HG02970 (cell line): ENCODE results near the gene HEPN1.

ENCODE experiments used
- ATAC-seq: cut with Tn5 transposase; IDR thresholded peaks from one replicate; pipeline ENCODE4 v1.9.1; 2021; ENCODE audit warnings: mild to moderate bottlenecking, moderate library complexity, moderate number of reproducible peaks; ENCODE audit not compliant: unreplicated experiment, low FRiP score

HEPN1 gene

DNA sequence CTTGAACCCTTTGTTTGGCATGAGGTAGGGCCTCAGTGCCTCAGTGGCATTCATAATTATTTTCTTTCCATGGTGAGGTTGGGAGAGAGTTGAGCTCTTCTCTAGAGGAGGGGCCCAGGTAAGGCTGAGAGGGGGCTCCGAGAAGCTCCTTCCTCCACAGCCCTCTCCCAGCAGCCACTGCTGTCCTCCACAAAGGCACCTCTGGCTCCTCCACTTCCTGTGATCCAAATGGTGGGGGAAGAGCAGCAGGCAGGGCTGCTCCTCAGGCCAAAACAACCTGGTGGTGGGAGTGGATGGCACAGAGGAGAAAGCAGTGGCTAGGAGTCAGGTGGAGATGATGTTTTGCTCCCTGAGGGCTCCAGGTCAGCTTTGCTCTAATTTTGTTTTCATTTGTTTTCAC, 34.7 kb upstream of the HEPN1 start:
- no peak for ATAC-seq

DNA sequence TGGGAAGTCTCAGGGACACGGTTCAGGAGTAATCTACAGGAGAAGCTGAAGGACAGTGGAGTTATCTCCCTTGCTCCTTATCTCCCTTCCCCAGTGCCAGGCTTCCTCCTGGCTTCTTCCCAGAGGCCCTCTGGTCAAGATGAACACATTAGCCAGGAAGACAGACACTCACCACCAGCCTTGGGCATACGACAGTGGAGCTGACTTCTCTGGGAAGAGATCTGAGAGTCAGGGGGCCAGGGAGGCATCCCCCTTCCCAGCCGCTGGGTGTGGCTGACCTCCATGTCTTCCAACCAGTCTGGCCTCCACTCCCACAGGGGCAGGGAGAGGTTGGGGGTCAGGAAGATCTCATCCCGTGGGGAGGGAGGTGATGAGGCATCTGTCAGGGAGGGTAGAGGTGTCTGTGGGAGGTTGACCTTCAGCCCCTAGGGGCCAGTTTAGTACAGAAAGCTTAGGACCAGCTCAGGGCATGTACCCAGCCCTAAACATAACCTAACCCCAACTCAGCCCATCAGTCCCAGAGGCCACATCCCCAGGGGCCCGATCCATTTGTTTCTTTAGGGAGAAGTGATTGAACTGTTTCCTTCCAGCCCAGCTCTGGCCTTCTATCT, 34.1 kb upstream of the HEPN1 start:
- no peak for ATAC-seq

DNA sequence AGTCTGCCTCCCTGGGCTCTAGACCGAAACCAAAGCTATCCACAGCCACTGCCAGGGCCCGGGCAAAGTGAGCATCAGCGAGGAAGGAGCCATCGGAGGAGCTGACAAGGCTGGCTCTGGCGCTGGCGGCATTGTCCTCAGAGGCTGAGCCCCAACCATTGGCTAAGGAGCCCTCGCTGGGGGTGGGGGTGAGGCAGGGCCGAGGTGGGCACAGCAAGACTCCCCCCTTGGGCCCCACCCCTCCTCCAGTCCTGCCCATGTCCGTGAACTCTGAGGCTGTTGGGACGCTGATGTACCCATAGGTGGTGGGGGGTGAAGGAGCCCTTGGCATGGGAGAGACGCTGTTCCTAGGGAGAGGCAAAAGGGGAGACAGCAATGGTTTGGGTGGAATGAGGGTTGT, 32.6 kb upstream of the HEPN1 start:
- no peak for ATAC-seq

DNA sequence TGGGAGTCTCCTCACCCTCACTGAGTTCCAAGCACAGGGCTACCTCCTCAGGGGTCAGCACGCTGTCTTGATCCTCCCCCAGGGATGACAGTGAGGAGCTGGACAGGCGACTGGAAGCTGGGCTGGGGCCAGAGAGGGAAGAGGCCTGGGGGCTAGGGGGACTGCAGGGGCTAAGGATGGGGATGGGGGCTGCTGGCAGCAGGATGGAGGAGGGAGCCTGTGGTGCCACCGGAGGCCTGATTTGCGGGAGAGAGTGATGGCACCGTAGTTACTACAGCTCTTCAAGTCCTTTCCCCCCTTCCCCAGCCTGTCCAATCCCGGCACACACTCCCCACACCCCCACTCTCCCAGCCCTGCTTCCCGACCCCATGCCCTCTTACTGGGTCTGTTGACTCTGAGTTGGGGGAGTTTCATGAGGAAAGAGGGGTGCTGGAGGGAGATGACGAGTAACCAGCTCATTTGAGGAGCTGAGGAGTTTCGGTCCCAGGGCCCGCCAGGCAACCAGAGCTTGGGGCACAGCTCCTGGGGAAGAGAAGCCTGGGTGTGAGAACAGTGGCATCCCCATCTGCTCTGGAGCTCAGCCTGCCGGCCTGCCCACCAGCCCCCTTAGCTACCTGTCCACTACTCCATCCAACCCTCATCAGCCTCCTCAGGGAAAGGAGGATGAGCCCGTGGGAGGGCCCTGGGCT, 31.9 kb upstream of the HEPN1 start:
- no peak for ATAC-seq

DNA sequence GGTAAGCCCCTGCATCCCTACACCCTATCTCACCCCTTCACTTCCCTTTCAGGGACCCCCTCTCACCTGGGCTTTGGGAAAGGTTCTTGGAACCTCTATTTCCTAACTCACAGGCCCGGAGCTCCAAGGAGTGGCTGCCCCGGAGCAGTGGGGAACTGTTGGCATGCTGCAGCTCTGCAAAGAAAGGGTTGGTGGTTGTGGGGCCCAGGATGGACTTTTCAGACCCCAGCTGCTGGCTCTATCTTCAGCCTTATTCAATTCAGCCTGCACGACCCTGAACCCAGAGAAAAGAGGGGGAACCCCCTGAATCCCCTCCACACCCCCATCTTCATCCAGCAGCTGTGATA, 31.4 kb upstream of the HEPN1 start:
- ATAC-seq, result no peak

DNA sequence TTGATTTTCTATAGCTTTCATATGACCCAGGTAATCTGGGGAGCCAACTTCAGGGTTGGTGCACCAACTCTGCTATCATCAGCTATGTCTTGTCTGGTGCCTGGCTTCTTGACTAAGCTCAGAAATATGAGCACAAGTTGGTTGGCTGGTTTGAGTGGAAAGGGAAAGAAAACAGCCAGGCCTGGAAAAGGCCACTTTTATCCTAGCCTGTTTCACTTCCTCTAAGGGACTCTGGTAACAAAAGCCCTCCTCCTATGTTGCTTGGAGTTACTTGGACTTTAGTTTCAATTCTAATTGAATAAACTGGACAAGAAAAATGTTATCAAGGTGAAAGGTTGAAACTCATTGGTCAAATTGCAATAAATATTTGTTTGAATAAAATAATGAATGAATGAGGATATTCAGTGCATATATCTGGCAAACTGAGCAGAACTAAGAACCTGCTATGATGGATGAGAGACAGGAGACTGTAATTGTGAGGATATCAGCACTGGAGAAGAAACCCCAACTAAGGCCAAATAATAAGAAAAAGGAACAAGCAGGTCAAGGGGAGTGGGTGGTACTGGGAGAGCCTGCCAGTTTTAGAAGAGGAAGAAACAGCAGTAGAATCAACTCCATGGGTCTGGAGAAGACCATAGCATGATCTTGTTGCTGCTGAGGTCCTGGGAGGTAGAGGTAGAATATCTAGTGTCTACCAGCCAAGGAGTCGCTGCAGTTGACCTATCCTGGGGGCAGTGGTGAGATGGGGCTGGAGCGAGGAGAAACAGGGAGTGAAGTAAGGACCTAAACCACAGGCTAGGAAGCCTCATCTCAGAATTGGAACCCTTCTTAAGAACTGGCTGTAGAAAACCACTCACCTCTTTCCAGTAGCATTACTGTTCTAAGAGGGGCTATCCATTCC, 29.6 kb upstream of the HEPN1 start:
- ATAC-seq, result no peak

DNA sequence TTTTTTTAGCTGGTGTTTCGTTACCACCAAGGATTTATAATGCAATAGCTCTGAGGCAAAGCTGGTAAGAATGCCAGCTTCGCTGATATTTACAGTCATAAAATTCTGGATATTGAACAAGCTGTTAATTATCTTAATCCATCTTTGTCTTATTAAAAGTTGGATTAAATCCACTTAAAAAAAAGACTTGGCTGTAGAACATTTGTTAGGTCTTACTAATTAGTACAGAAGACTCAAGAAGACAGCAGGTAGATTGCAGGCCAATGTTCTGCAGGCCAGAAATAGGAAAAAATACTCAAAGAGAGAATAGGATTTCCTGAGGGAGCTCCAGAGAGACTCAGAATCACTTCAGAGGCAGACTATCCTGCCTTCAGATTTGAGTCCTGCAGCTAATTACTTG, 28.9 kb upstream of the HEPN1 start:
- ATAC-seq, result no peak

DNA sequence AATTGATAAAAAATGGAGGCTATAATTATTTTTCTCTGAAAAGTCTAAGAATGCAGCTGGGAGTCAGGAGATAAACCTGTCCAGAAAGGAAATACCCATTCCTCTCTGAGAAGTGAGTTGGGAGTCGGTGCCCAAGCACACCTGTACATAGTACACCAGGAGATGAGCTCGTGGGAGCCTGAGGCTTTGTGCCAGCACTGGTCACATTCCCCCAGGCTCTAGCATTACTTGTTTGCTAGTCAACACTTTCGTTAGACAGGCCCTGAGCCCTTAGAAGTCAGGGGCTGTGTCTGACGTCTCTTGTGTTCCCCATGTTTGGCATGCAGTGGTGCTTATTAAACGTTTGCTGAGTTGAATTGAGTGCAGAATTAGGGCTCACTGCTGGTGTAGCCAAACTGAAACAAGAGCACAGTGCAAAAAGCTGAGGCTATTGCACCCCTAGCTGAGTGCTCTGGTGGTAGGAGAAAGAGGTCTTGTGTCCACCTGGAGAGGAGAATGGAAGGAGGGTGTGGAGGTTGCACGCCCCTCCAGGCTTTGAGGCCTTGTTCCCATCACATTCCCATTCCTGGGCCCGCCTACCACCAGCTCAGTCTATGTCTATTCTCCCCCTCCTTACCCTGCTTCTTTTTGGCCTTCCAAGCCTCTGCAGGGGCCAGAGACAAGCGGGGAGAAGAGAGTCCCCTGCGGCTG, 28.2 kb upstream of the HEPN1 start:
- no peak for ATAC-seq

DNA sequence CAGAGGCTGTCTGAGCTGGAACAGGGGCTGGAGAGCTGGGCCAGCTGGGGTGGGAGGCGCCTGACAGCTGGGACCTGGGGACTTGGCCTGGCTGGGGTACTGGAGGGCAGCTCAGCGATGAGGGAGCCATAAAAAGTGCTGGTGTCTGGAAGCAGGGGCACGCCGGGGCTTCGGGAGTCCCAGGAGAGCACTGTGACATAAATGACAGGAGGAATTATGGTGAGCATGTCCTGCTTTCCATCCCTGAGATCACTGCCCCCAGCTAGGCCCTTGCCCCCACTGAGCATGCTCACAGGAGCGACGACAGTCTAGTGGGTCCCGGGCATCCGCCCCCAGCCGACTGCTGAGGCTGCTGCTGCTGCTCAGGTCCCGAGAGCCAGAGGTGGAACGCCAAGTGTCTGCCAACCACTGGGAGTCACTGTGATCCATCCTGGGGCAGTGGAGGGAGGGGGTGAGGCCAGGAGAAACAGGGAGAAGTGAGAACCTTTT, 27.6 kb upstream of the HEPN1 start:
- ATAC-seq, result no peak

DNA sequence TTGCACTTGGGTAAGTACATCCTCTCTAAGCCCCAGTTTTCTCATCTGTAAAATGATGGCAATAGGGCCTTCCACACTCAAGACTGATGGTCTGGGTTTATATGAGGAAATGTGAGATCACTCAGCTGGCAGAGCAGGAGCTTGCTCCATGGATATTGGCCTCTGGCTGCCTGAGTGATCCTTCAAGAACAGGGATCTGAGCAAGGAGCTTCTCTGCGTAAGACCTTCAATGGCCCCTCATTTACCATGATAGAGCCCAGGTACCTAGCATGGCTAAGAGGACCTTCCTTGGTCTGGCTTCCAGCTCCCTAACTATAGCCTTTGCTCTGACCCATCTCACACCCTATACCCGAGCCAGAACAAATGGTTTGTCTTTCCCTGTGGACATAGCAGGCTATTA, 26.9 kb upstream of the HEPN1 start:
- no peak for ATAC-seq

DNA sequence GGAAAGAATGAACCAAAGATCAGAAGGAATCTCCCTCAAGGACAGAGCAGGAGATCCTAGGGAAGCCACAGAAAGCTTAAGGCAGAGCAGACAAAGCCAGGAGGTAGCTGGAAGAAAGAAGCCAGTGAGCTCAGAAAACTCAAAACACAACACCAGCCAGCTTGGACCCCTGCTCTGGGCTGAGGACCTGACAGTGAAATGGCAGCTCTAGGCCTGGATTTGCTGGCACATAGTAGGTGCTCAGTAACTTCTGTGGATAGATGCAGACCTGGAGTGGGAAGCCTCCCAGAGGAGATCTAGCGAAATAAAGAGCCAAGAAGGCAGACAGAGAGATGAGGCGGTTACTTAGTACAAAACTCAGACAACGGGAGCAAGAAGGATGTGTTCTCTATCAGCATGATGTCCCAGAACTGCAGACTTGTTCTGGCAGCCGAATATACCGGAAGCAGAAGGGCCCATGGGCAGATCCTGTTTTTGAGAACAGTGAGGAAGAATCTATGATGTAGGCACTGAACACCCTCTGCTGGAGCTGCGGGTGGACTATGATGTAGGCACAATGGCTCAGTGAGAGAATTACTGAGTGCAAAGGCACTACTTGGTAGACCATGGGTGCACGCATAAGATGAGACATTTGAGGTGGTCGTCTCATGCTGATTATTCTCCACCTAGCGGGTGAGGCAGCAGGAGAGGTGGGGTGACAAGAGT, 26.1 kb upstream of the HEPN1 start:
- no peak for ATAC-seq

DNA sequence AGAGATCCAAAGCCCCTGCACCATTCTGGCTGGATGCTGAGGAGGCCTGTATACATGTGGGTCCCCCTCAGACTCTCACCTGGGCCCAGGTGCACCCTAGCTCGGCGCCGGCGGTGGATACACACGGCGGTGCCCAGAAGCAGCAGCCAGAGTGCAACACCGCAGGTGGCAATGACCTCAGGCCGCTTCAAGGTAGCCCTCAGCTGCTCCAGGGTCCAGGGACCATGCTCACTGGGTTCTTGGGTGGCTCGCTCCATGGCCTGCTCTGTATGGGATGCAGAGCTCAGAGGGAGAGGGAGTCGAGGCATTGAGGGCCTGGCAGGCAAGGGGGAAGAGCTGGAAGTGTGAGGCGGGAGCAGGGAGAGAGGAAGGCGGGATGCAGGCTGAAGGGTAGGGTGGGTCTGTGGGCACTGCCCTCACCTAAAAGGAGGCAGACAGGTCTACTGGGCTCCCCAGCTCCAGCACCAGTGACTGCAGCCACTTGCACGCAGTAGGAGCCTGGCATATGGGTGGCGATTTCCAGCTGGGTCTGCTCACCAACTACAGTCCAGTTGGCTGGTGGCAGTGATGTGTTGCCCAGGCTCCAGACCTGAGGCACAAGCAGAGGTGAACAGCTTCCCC, 25.2 kb upstream of the HEPN1 start:
- no peak for ATAC-seq

DNA sequence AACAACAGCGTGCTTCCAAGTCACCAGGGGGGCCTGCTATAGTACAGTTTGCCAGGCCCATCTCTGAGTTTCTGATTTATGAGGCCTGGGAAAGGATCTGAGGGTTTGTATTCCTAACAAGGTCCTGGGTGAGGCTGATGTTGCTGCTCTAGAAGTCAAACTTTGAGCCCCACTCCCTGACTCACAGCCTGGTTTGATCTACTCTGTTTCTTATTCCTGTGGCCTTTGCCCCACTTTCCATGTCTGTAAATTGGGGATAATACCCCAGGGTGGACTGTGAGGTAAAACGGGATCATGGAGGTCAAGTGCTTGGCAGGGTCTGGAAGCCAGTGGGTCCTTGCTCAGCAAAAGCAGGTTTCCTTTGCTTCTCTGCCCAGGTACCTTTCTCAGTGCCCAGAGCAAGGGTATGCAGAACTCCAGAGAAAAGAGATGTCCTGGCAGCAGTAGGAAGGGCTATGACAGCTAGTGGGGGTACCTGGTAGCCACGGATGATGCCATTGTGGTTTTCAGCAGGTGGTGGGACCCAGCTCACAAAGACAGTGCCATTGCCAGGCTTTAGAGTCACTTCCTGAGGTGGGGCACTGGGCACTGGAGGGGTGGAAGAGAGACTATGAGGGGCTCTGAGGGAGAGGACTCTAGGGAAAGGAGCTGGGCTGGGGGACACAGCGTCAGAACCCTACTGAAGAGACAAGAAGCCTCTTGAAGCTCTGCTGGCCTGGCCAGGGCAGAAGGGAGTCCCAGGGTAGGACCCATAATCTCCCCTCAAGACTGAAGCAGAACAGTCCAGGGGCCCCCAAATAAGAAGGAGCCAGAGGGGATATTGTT, 24.2 kb upstream of the HEPN1 start:
- ATAC-seq, result no peak

DNA sequence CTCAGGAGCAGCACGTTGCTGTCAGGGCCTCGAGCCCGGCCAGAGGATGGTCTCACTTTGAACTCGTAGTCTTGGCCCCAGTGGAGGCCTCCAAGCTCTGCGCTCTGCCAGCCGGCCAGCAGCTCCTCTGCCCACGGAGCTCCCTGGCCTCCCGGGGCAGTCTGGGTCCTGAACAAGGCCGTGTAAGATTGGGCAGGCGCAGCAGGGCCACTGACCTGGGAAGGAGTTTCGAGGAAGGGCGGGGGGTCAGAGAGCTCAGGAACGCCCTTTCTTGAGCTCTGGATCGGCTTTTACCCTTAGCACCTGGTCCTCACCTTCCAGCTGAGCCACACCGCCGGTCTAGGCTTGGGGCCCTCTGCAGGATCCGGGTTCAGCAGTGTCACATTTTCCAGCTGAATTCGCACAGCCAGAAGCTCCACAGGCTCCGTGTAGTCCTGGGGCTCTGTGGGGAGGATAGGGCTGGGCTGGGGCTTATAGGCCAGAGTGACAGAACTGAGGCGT, 23.5 kb upstream of the HEPN1 start:
- no peak for ATAC-seq

DNA sequence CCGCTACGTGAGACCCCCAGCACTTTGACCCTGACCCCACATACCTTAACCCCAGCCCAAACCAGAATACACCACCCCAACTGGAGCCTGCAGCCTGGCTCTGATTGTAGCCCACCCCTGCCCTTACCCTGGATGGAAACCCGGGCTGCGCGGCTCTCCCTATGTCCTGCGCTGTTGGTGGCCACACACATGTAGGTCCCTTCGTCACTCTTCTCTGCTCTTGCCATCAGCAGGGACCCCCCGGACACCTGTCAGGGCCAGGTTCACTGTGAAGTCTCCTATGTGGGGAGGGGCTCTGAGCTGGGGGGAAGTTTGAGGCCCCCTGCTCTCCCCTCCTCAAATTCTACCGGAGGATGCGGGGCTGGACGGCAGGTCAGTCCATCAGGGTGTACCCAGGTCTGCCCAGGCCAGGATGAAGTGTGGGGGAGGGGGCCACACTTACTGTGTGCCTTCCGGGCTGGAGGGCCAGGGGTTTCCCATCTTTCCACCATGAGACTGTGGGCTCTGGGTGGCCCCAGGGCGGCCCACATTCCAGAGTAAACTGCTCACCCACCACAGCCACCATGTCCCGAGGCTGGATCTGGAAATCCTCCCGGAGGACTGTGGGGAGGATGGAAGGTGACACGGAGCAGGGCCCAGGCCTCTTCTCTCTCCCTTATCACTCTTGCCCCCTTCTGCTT, 22.8 kb upstream of the HEPN1 start:
- ATAC-seq, result no peak

DNA sequence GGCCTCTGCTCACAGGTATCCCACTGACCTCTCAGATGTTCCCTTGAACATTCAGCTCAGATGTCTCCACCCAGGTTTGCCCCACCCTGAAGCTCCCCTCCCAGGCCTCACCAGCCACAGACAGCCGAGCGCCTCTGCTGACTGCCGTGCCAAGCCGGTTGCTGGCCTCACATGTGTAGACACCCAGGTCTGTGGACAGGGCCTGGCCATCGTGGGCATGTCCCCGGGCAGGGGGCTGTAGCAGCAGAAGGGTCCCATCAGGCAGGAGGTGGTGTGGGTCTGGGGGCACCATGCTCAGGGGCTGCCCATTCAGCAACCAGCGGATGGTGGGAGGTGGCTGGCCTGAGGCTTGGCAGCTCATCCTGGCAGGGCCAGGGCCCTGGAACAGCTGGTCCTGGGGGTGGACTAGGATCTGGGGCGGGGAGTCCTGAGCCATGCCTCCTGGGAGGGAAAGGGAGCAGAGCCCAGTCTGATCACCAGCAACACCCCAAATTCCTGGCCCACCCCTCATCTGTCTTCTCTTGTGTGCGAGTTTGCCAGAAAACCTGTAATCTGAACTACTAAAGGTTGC, 22.1 kb upstream of the HEPN1 start:
- ATAC-seq, result no peak

DNA sequence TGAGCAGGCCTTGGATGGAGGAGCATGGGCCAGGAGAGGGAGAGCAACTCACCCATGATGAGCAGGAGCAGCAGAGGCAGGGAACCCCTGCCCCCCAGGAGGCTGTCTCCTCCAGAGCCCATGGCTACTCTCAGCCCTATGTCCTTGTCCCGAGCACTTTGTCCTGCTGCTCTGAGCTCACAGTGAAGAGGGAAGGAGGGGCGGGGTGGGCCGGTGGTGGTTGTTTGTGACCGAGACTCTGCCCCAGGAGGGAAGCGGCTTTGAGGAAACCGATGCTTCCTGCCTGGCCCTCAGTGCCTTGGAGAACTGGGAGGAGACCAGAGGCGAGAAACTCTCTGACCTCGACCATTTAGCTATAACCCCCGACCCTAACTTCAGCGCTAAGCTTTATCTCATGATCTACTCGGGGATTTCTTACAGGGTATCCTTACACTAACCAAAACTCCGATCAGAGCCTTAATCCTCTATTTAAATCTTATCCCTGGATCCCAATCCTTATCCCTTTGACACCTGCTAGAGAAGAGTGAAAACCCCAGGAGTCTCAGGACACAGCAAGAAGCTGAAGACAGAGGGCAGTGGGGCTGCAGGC, 21.3 kb upstream of the HEPN1 start, which contains the start of gene ROBO4:
TSS of gene ROBO4 (minus strand) at position 192 of the 589 bp plus-strand sequence. CDS start at position 122, 70 bp downstream.
- no peak for ATAC-seq
